HepG2 (cell line): ENCODE data around the gene CCDC30.

Experiments
- ETV6 ChIP-seq: sonication (generic); formaldehyde crosslinking; conservative IDR thresholded peaks from 2 replicates; pipeline ENCODE4 v1.4.0; 2020; ENCODE audit warnings: missing genetic modification reagents
- RERE ChIP-seq: IDR thresholded peaks from 2 replicates; pipeline ENCODE4 v1.6.1; 2016; ENCODE audit warnings: low read depth, missing genetic modification reagents, missing compliant biosample characterization

GRCh38 chr1:42533101-42533863 lies 70.2 kb downstream of the CCDC30 start:
- TF ChIP-seq ETV6 (CRISPR knock-in tag) (no peak), RERE (no peak)
